Pancreas (tissue), 10 donors: ENCODE results near the gene PRKCE. TPM values are rescaled to one million over a fixed set of nuclear protein-coding genes. Genes with fewer than 3 reads are reported as not detected.

Experiments used
- ATAC-seq, 4 donors: fragments of 200-7000 bp; cut with Tn5 transposase; one replicate each; pipeline versions ENCODE4 v1.8.0 to v1.9.1; 2020; ENCODE audit warnings: mild to moderate bottlenecking in 4 of 4, moderate library complexity in 4 of 4
- DNase-seq, 6 donors: peaks; one replicate each; pipeline ENCODE4 v3.0.0-alpha.2; 2020
- FAIRE-seq: peaks from 2 replicates; lab custom pipeline; 2012; peaks lifted over from hg19 to GRCh38; lab: Jason Lieb, UNC
- H3K27ac ChIP-seq, 4 donors: fragments of 200-600 bp; sonication (generic); 1 replicate in 3 of 4; 2 replicates in 1 of 4; pipeline versions ENCODE4 v1.5.0 to v1.8.0; 2020
- H3K27me3 ChIP-seq, 4 donors: fragments of 200-600 bp; one replicate each; pipeline ENCODE4 v1.8.0; 2021
- H3K36me3 ChIP-seq, 3 donors: fragments of 200-600 bp; sonication (generic) in 1 of 3; one replicate each; pipeline versions ENCODE4 v1.5.0 to v1.8.0; 2020 to 2021
- H3K4me1 ChIP-seq, 3 donors: fragments of 200-600 bp; one replicate each; pipeline ENCODE4 v1.8.0; 2021
- H3K4me3 ChIP-seq, 4 donors: fragments of 200-600 bp; sonication (generic) in 2 of 4; one replicate each; pipeline versions ENCODE4 v1.5.0 to v1.8.0; 2020 to 2021
- H3K9me3 ChIP-seq, 4 donors: fragments of 200-600 bp; one replicate each; pipeline ENCODE4 v1.8.0; 2021
- CTCF ChIP-seq, 4 donors: fragments of 200-600 bp; sonication (generic) in 3 of 4; IDR thresholded peaks; one replicate each; pipeline versions ENCODE4 v1.5.0 to v1.8.0; 2021; ENCODE audit warnings: antibody characterized with exemption in 4 of 4
- WGBS, 2 donors: extraction: QIAGEN DNeasy Blood & Tissue Kit; methylation state at CpG; one replicate each; pipeline ENCODE4 v1.1.7; 2013; 5-methylcytosine and 5-hydroxymethylcytosine counted together
- intact Hi-C, 3 donors: fragments of 100-400 bp; cut with DNase I; formaldehyde crosslinking; loops; one replicate each; pipeline versions ENCODE4 v1.11.1 to v1.14.2; 2022
- polyA plus RNA-seq, 2 donors: library from polyadenylated mRNA; stranded (reverse); fragments of 200-250 nt; gene quantifications; one replicate each; pipeline ENCODE4 v1.2.3, GENCODE V29; 2013
- total RNA-seq, 6 donors: library from RNA; stranded (reverse); fragmentation: NEBNext Ultra II Directional in 4 of 6; extraction: Animal tissue kit (Norgen Biotek cat#: 25700) in 4 of 6; gene quantifications; one replicate each; pipeline versions ENCODE4 v1.2.1 to v1.2.4, GENCODE V29; 2021 to 2023
- donor health status: healthy with polysubstance abuse.
- donor health status: DM: no; HTN: no; CAD: no; lungs with moderate emphysema.
- donor health status: DM: no; HTN: no; CAD: no.
- donor health status: control.
- donor health status: control.
- donor health status: Bipolar disorder and iron deficiency.
- donor health status: DM: yes; HTN: yes; CAD: no.
- donor health status: DM: no; HTN: no; CAD: no.
- donor health status: DM: no; HTN: no; CAD: no.
- donor health status: DM: yes; HTN: yes; CAD: no.

Gene PRKCE
- total and polyA plus RNA-seq, 8 donors, result 4.0 to 19.4 (median 10.0) TPM

- DNase-seq, result no peak
- WGBS, 2 donors, result 95 to 96% methylated on average over 9 of the region's 9 CpGs
These were observed 492.1 kb downstream of the PRKCE start for GRCh38 chr2:46143429-46144132.

GRCh38 chr2:46144133-46144800 is 492.8 kb downstream of the PRKCE start:
- WGBS, 2 donors, result 95 to 98% methylated on average over 6 of the region's 6 CpGs
- no peak for TF ChIP-seq CTCF (IDR thresholded peaks at IDR 0.05)
- Histone ChIP-seq H3K9me3 (no peaks in the 10 kb centered on the region), H3K36me3 (no peaks in the 10 kb centered on the region), H3K4me1 (peaks cover 4 to 15% (median 11%) of the 10 kb centered on the region in 3 donors), H3K27ac (no peak overlapping the region), H3K4me3 (no peak overlapping the region), H3K27me3 (no peaks in the 10 kb centered on the region)
- ATAC-seq, result no peak
- intact Hi-C loops, result no loop called here
- FAIRE-seq, result no peak
- DNase-seq, result no peak

More at GRCh38 chr2:46143429-46144132, 492.1 kb downstream of the PRKCE start:
- FAIRE-seq (no peak), ATAC-seq (no peak)
- Histone ChIP-seq H3K27ac (no peak overlapping the region), H3K36me3 (no peaks in the 10 kb centered on the region), H3K4me3 (no peak overlapping the region), H3K27me3 (no peaks in the 10 kb centered on the region), H3K9me3 (no peaks in the 10 kb centered on the region), H3K4me1 (peaks cover 4 to 15% (median 11%) of the 10 kb centered on the region in 3 donors)
- intact Hi-C loops, result no loop called here
- no peak for TF ChIP-seq CTCF (IDR thresholded peaks at IDR 0.05)

GRCh38 chr2:46145017-46145416 is 493.5 kb downstream of the PRKCE start:
- no peak for FAIRE-seq
- no peak overlapping the region for H3K4me3 ChIP-seq
- no peak for TF ChIP-seq CTCF (IDR thresholded peaks at IDR 0.05)
- WGBS, 2 donors, result 90 to 95% methylated on average over 5 of the region's 5 CpGs
- DNase-seq, result no peak
- intact Hi-C loops, result no loop called here
- no peak overlapping the region for H3K27ac ChIP-seq
- H3K27me3 ChIP-seq, result no peaks in the 10 kb centered on the region
- H3K4me1 ChIP-seq, result peaks cover 3 to 15% (median 11%) of the 10 kb centered on the region in 3 donors
- H3K36me3 ChIP-seq, result no peaks in the 10 kb centered on the region
- no peak for ATAC-seq
- no peaks in the 10 kb centered on the region for H3K9me3 ChIP-seq

- no peak for FAIRE-seq
- ATAC-seq, result no peak
- no peaks in the 10 kb centered on the region for H3K27me3 ChIP-seq
- H3K4me3 ChIP-seq, result no peak overlapping the region
- peaks cover 0 to 7% (median 4%) of the 10 kb centered on the region in 3 donors for H3K4me1 ChIP-seq
- H3K9me3 ChIP-seq, result no peaks in the 10 kb centered on the region
- intact Hi-C loops, result no loop called here
- no peak for TF ChIP-seq CTCF (IDR thresholded peaks at IDR 0.05)
- no peaks in the 10 kb centered on the region for H3K36me3 ChIP-seq
- H3K27ac ChIP-seq, result no peak overlapping the region
- no peak for DNase-seq
These were observed 494.4 kb downstream of the PRKCE start for GRCh38 chr2:46145840-46146239.
